Panc1 (cell line): ENCODE measurements around the gene ARHGEF17. TPM values are rescaled to one million over a fixed set of nuclear protein-coding genes. Genes with fewer than 3 reads are reported as not detected.

ENCODE experiments used
- ATAC-seq: fragments of 200-7000 bp; cut with Tn5 transposase; 2 replicates; pipeline ENCODE4 v1.9.1; 2020; ENCODE audit warnings: mild to moderate bottlenecking, moderate library complexity
- BruUV-seq: library from RNA; stranded (reverse); fragments of 400-500 nt; replicated peaks from 2 replicates; lab custom pipeline; 2021; lab: Mats Ljungman, UMichigan
- CTCF ChIA-PET: fragments of 300-600 bp; sonication (Branson Sonifier 250); formaldehyde crosslinking; loops from one replicate; lab custom pipeline; 2022; ENCODE audit warnings: antibody characterized with exemption; lab: Charles Lee
- POLR2A ChIA-PET: fragments of 300-600 bp; sonication (Branson Sonifier 250); formaldehyde crosslinking; loops from one replicate; lab custom pipeline; 2022; ENCODE audit warnings: antibody characterized with exemption; lab: Charles Lee
- DNase-seq: peaks from one replicate; pipeline ENCODE4 v3.0.0-alpha.2; 2010; ENCODE audit warnings: low read depth, low spot score
- H3K27ac ChIP-seq: 2 replicates; pipeline ENCODE4 v1.5.1; 2011; ENCODE audit warnings: mild to moderate bottlenecking, low read length, inconsistent platforms
- H3K27me3 ChIP-seq: fragments of 200-500 bp; sonication (Bioruptor generic); 2 replicates; pipeline ENCODE4 v1.6.0; 2014; ENCODE audit warnings: low read length, inconsistent platforms; ENCODE audit not compliant: control insufficient read depth, insufficient read depth
- H3K36me3 ChIP-seq: fragments of 200-500 bp; sonication (Bioruptor generic); 2 replicates; pipeline ENCODE4 v1.5.1; 2014; ENCODE audit warnings: inconsistent platforms, mild to moderate bottlenecking, low read length, moderate library complexity; ENCODE audit not compliant: control insufficient read depth, insufficient read depth
- H3K4me1 ChIP-seq: 2 replicates; pipeline ENCODE4 v1.5.1; 2011; ENCODE audit warnings: inconsistent platforms, mild to moderate bottlenecking, low read length, moderate library complexity; ENCODE audit not compliant: control insufficient read depth, insufficient read depth
- H3K4me3 ChIP-seq, 2 experiments: 2 replicates each; pipeline ENCODE4 v1.5.1; 2011 to 2012; ENCODE audit warnings: low read depth in 2 of 2, low read length in 2 of 2, mild to moderate bottlenecking in 2 of 2, inconsistent platforms in 1 of 2, moderate library complexity in 1 of 2
- H3K9me3 ChIP-seq: fragments of 200-500 bp; sonication (Bioruptor generic); 2 replicates; pipeline ENCODE4 v1.5.1; 2014; ENCODE audit warnings: low read depth, mild to moderate bottlenecking, inconsistent platforms, low read length, moderate library complexity; ENCODE audit not compliant: control insufficient read depth, insufficient read depth
- CTCF ChIP-seq: fragments of 450-650 bp; IDR thresholded peaks from 2 replicates; pipeline ENCODE4 v1.5.1; 2017; ENCODE audit warnings: mild to moderate bottlenecking
- POLR2AphosphoS5 ChIP-seq: IDR thresholded peaks from 2 replicates; pipeline ENCODE4 v1.6.1; 2012; ENCODE audit warnings: mild to moderate bottlenecking, low read depth, low read length, moderate library complexity
- REST ChIP-seq, 2 experiments: IDR thresholded peaks; 2 replicates each; pipeline ENCODE4 v1.6.1; 2011 to 2012; ENCODE audit warnings: low read depth in 2 of 2, control low read depth in 1 of 2, low read length in 1 of 2, mild to moderate bottlenecking in 1 of 2, moderate library complexity in 1 of 2; ENCODE audit not compliant: insufficient read depth in 1 of 2
- SIN3A ChIP-seq: IDR thresholded peaks from 2 replicates; pipeline ENCODE4 v1.6.1; 2012; ENCODE audit warnings: low read depth, mild to moderate bottlenecking, low read length, moderate library complexity, borderline replicate concordance; ENCODE audit not compliant: insufficient read depth
- TCF7L2 ChIP-seq: IDR thresholded peaks from 2 replicates; pipeline ENCODE4 v1.6.1; 2011; ENCODE audit warnings: mild to moderate bottlenecking, low read depth, low read length, inconsistent platforms
- in situ Hi-C: cut with HindIII; loops from 2 replicates; pipeline ENCODE4 v1.10.0; 2016; ENCODE audit warnings: low sequenced_read_pairs, low pct_unique_long_range_greater_than_20kb
- intact Hi-C: fragments of 100-400 bp; cut with micrococcal nuclease; formaldehyde crosslinking; loops from one replicate; pipeline ENCODE4 v1.10.0; 2022; ENCODE audit not compliant: unreplicated experiment
- total RNA-seq: library from RNA; stranded (reverse); gene quantifications from one replicate; pipeline ENCODE4 v1.2.1, GENCODE V29; 2021; ENCODE audit not compliant: unreplicated experiment

Gene ARHGEF17
- total RNA-seq, 1 experiment from 2014 or later: 43.2 TPM

- Histone ChIP-seq H3K9me3 (no peaks in the 10 kb centered on the region), H3K4me3 (no peak overlapping the region), H3K4me1 (no peaks in the 10 kb centered on the region), H3K27me3 (no peaks in the 10 kb centered on the region), H3K36me3 (no peaks in the 10 kb centered on the region), H3K27ac (no peak overlapping the region)
- ATAC-seq (no peak), DNase-seq (no peak)
- ChIA-PET POLR2A (no interaction called here), CTCF (interaction anchor here (0.7 kb wide), 1 partner anchor 244 kb away, joined by 3 read pairs; no protein-coding TSS in a partner anchor)
- in situ Hi-C loops (no loop called here), intact Hi-C loops (no loop called here)
- BruUV-seq: no TSS peak
- TF ChIP-seq TCF7L2 (no peak), SIN3A (no peak), POLR2AphosphoS5 (no peak), CTCF (no peak), REST (IDR thresholded peaks at IDR 0.05; ENCODE audit: insufficient read depth in 1 of 2, low read depth in 2 of 2, low read length in 1 of 2) (no peak)
These were observed 102.6 kb downstream of the ARHGEF17 start for GRCh38 chr11:73410627-73411026.

GRCh38 chr11:73411031-73411430, 103.0 kb downstream of the ARHGEF17 start:
- no peak for ATAC-seq
- in situ Hi-C loops: no loop called here

More at GRCh38 chr11:73411031-73411430, 103.0 kb downstream of the ARHGEF17 start:
- ChIA-PET POLR2A (no interaction called here), CTCF (no interaction called here)
- no peaks in the 10 kb centered on the region for H3K9me3 ChIP-seq
- TF ChIP-seq TCF7L2 (no peak), POLR2AphosphoS5 (no peak), CTCF (no peak), REST (IDR thresholded peaks at IDR 0.05; ENCODE audit: insufficient read depth in 1 of 2, low read depth in 2 of 2, low read length in 1 of 2) (no peak), SIN3A (no peak)
- DNase-seq: no peak
- no peaks in the 10 kb centered on the region for H3K4me1 ChIP-seq
- H3K27me3 ChIP-seq: no peaks in the 10 kb centered on the region
- no peaks in the 10 kb centered on the region for H3K36me3 ChIP-seq
- H3K27ac ChIP-seq: no peak overlapping the region
- H3K4me3 ChIP-seq: no peak overlapping the region
- intact Hi-C loops: no loop called here
- BruUV-seq: no TSS peak
